Caco-2 (cell line): ENCODE results near the gene CD226. TPM values are rescaled to one million over a fixed set of nuclear protein-coding genes. Genes with fewer than 3 reads are reported as not detected.
"Not testable (repeated sequence)": the region's sequence is repeated elsewhere in the genome, so short reads cannot be mapped to it uniquely, and the experiment has no call there.

Source experiments
- BruUV-seq: library from RNA; stranded (reverse); fragments of 400-500 nt; replicated peaks from 2 replicates; lab custom pipeline; 2021; lab: Mats Ljungman, UMichigan
- CTCF ChIA-PET: fragments of 300-600 bp; sonication (Branson Sonifier 250); formaldehyde crosslinking; loops from one replicate; lab custom pipeline; 2022; ENCODE audit warnings: antibody characterized with exemption; lab: Charles Lee
- POLR2A ChIA-PET: fragments of 300-600 bp; sonication (Branson Sonifier 250); formaldehyde crosslinking; loops from one replicate; lab custom pipeline; 2022; ENCODE audit warnings: antibody characterized with exemption; lab: Charles Lee
- DNase-seq, 2 experiments: peaks; one replicate each; pipeline versions ENCODE4 v3.0.0 to v3.0.0-alpha.2; 2020 to 2022
- H3K27me3 ChIP-seq: replicated peaks from 2 replicates; pipeline ENCODE4 v1.6.0; 2011; ENCODE audit warnings: low read length; ENCODE audit not compliant: control insufficient read depth, insufficient read depth
- H3K36me3 ChIP-seq: 2 replicates; pipeline ENCODE4 v1.5.1; 2011; ENCODE audit warnings: low read length; ENCODE audit not compliant: control insufficient read depth, insufficient read depth
- H3K4me1 ChIP-seq: fragments of 250-450 bp; sonication (Bioruptor Pico); 2 replicates; pipeline ENCODE4 v1.5.1; 2020; ENCODE audit warnings: mild to moderate bottlenecking
- H3K4me3 ChIP-seq: 2 replicates; pipeline ENCODE4 v1.5.1; 2011; ENCODE audit warnings: low read depth, mild to moderate bottlenecking, control low read depth, low read length
- H3K9me3 ChIP-seq: fragments of 250-450 bp; sonication (Bioruptor Pico); 2 replicates; pipeline ENCODE4 v1.5.1; 2020; ENCODE audit warnings: mild to moderate bottlenecking, moderate library complexity
- H3K27ac Mint-ChIP-seq: one replicate; pipeline ENCODE4 v1.8.0; 2022; ENCODE audit warnings: mixed read lengths; ENCODE audit not compliant: unreplicated experiment
- H3K27me3 Mint-ChIP-seq: one replicate; pipeline ENCODE4 v1.8.0; 2022; ENCODE audit warnings: mixed read lengths; ENCODE audit not compliant: insufficient read depth, unreplicated experiment
- H3K36me3 Mint-ChIP-seq: one replicate; pipeline ENCODE4 v1.8.0; 2022; ENCODE audit warnings: mild to moderate bottlenecking, mixed read lengths; ENCODE audit not compliant: insufficient read depth, unreplicated experiment
- H3K4me1 Mint-ChIP-seq: one replicate; pipeline ENCODE4 v1.8.0; 2022; ENCODE audit warnings: low read depth, mixed read lengths; ENCODE audit not compliant: unreplicated experiment
- H3K4me3 Mint-ChIP-seq: one replicate; pipeline ENCODE4 v1.8.0; 2022; ENCODE audit warnings: mild to moderate bottlenecking, moderate library complexity, mixed read lengths; ENCODE audit not compliant: unreplicated experiment
- H3K9me3 Mint-ChIP-seq: one replicate; pipeline ENCODE4 v1.8.0; 2022; ENCODE audit warnings: mixed read lengths; ENCODE audit not compliant: unreplicated experiment
- intact Hi-C: fragments of 100-400 bp; cut with micrococcal nuclease; formaldehyde crosslinking; loops from one replicate; pipeline ENCODE4 v1.10.0; 2022; ENCODE audit not compliant: unreplicated experiment
- total RNA-seq: library from RNA; stranded (reverse); gene quantifications from 2 replicates; pipeline ENCODE4 v1.2.3, GENCODE V29; 2022
- TF ChIP-seq, protein P1 (sequence below), 2 experiments: fragments of 200-600 bp in 1 of 2; IDR thresholded peaks; 1 replicate in 1 of 2; 2 replicates in 1 of 2; pipeline versions ENCODE4 v1.5.1 to v1.8.0; 2011 to 2022; ENCODE audit warnings: antibody characterized with exemption in 1 of 2, control low read depth in 1 of 2, inconsistent platforms in 1 of 2, low read depth in 1 of 2, low read length in 1 of 2, mild to moderate bottlenecking in 1 of 2, moderate library complexity in 1 of 2; ENCODE audit not compliant: insufficient read depth in 1 of 2, severe bottlenecking in 1 of 2, unreplicated experiment in 1 of 2

The CD226 gene
- total RNA-seq, 1 experiment from 2014 or later = 0.02 TPM

DNA sequence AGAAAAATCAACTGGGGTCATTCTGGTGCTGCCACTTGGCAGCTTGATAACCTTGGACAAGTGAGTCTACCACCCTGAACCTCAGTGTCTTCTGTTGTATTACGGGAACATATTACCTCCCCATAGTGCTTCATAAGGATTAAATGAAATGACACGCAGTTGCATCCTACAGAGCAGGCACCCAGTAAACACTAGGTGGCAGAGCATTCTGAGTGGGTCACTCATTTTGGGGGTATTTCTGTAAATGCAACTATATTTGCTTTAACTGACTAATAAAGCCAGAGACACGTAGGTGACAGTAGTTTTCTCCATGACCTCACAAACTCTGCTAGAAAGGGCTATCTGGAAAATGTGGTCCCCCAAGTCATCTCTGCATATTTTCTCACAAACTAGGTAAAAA is 4.7 kb downstream of the CD226 start:
- H3K4me3 ChIP-seq = no peak overlapping the region
- CTCF ChIA-PET = no interaction called here
- intact Hi-C loops = no loop called here
- H3K9me3 ChIP-seq = no peaks in the 10 kb centered on the region
- no peaks in the 10 kb centered on the region for H3K9me3 Mint-ChIP-seq
- DNase-seq = no peak
- no TSS peak for BruUV-seq
- no peaks in the 10 kb centered on the region for H3K36me3 Mint-ChIP-seq
- H3K27me3 Mint-ChIP-seq = no peaks in the 10 kb centered on the region
- no peaks in the 10 kb centered on the region for H3K4me1 ChIP-seq
- H3K27ac Mint-ChIP-seq = no peak overlapping the region
- no peaks in the 10 kb centered on the region for H3K27me3 ChIP-seq
- no peaks in the 10 kb centered on the region for H3K4me1 Mint-ChIP-seq
- TF ChIP-seq, protein P1, sequence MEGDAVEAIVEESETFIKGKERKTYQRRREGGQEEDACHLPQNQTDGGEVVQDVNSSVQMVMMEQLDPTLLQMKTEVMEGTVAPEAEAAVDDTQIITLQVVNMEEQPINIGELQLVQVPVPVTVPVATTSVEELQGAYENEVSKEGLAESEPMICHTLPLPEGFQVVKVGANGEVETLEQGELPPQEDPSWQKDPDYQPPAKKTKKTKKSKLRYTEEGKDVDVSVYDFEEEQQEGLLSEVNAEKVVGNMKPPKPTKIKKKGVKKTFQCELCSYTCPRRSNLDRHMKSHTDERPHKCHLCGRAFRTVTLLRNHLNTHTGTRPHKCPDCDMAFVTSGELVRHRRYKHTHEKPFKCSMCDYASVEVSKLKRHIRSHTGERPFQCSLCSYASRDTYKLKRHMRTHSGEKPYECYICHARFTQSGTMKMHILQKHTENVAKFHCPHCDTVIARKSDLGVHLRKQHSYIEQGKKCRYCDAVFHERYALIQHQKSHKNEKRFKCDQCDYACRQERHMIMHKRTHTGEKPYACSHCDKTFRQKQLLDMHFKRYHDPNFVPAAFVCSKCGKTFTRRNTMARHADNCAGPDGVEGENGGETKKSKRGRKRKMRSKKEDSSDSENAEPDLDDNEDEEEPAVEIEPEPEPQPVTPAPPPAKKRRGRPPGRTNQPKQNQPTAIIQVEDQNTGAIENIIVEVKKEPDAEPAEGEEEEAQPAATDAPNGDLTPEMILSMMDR (IDR thresholded peaks at IDR 0.05; ENCODE audit: insufficient read depth in 1 of 2, low read depth in 1 of 2, low read length in 1 of 2, severe bottlenecking in 1 of 2, unreplicated experiment in 1 of 2) = no peak
- no peak overlapping the region for H3K4me3 Mint-ChIP-seq
- no peaks in the 10 kb centered on the region for H3K36me3 ChIP-seq
- POLR2A ChIA-PET = no interaction called here

DNA sequence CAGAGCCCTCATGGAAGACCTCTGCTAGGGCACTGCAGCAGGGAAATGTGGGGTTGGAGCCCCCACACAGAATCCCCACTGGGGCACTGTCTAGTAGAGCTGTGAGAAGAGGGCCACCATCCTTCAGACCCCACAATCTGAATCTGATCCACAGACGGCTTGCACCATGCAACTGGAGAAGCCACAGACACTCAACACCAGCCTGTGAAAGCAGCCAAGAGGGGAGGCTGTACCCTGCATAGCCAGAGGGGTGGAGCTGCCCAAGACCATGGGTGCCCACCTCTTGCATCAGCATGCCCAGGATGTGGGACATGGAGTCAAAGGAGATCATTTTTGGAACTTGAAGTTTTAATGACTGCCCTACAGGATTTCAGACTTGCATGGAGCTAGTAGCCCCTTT is 6.5 kb downstream of the CD226 start:
- no TSS peak for BruUV-seq
- intact Hi-C loops = no loop called here
- no peaks in the 10 kb centered on the region for H3K27me3 Mint-ChIP-seq
- CTCF ChIA-PET = no interaction called here
- no peaks in the 10 kb centered on the region for H3K27me3 ChIP-seq
- no peak overlapping the region for H3K4me3 Mint-ChIP-seq
- TF ChIP-seq, protein P1 (IDR thresholded peaks at IDR 0.05; ENCODE audit: insufficient read depth in 1 of 2, low read depth in 1 of 2, low read length in 1 of 2, severe bottlenecking in 1 of 2, unreplicated experiment in 1 of 2) = no peak
- H3K9me3 ChIP-seq = no peaks in the 10 kb centered on the region
- POLR2A ChIA-PET = no interaction called here
- no peak overlapping the region for H3K27ac Mint-ChIP-seq
- H3K9me3 Mint-ChIP-seq = no peaks in the 10 kb centered on the region
- H3K36me3 Mint-ChIP-seq = no peaks in the 10 kb centered on the region
- no peaks in the 10 kb centered on the region for H3K4me1 Mint-ChIP-seq
- no peak overlapping the region for H3K4me3 ChIP-seq
- H3K4me1 ChIP-seq = no peaks in the 10 kb centered on the region
- DNase-seq = no peak
- no peaks in the 10 kb centered on the region for H3K36me3 ChIP-seq

- H3K27ac Mint-ChIP-seq, POLR2A ChIA-PET, H3K36me3 Mint-ChIP-seq, H3K9me3 ChIP-seq, H3K4me1 Mint-ChIP-seq, BruUV-seq, H3K9me3 Mint-ChIP-seq, H3K27me3 Mint-ChIP-seq, H3K4me3 ChIP-seq, H3K27me3 ChIP-seq, H3K36me3 ChIP-seq, DNase-seq, intact Hi-C loops, CTCF ChIA-PET, H3K4me3 Mint-ChIP-seq, H3K4me1 ChIP-seq: not testable (repeated sequence)
Measured at GRCh38 chr18:69939812-69940211, 7.9 kb downstream of the CD226 start.

DNA sequence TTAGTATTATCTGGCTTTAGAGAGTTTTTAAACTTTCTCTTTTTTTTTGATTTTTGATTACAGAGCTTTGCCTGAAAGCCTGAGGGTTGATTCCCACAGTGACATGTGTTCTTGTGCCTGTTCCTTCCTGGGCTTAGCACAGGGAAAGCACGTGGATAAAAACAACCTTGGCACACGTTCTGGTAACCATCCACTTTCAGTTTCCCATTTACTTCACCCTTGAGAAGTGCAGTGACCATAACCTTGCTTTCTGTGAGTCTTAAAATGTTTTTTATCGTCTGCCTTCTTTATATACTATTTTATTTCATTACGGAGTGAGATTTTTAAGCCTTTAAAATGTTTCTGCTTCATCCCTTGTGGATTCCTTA is 11.5 kb downstream of the CD226 start:
- Mint-ChIP-seq H3K36me3 (no peaks in the 10 kb centered on the region), H3K4me3 (no peak overlapping the region), H3K27me3 (no peaks in the 10 kb centered on the region), H3K4me1 (no peaks in the 10 kb centered on the region), H3K9me3 (no peaks in the 10 kb centered on the region), H3K27ac (no peak overlapping the region)
- DNase-seq = no peak
- Histone ChIP-seq H3K4me3 (no peak overlapping the region), H3K4me1 (no peaks in the 10 kb centered on the region), H3K36me3 (no peaks in the 10 kb centered on the region), H3K27me3 (no peaks in the 10 kb centered on the region), H3K9me3 (no peaks in the 10 kb centered on the region)
- intact Hi-C loops = no loop called here
- BruUV-seq = no TSS peak
- ChIA-PET POLR2A (no interaction called here), CTCF (no interaction called here)
- TF ChIP-seq, protein P1 (IDR thresholded peaks at IDR 0.05; ENCODE audit: insufficient read depth in 1 of 2, low read depth in 1 of 2, low read length in 1 of 2, severe bottlenecking in 1 of 2, unreplicated experiment in 1 of 2) = no peak
